T-helper 22 cell (primary cell): ENCODE results near the gene FMNL2.
"Not testable (repeated sequence)": the region's sequence is repeated elsewhere in the genome, so short reads cannot be mapped to it uniquely, and the experiment has no call there.

Source experiments
- DNase-seq: peaks from one replicate; pipeline ENCODE4 v3.0.0-alpha.2; 2020; ENCODE audit warnings: low read depth

Gene FMNL2

DNA sequence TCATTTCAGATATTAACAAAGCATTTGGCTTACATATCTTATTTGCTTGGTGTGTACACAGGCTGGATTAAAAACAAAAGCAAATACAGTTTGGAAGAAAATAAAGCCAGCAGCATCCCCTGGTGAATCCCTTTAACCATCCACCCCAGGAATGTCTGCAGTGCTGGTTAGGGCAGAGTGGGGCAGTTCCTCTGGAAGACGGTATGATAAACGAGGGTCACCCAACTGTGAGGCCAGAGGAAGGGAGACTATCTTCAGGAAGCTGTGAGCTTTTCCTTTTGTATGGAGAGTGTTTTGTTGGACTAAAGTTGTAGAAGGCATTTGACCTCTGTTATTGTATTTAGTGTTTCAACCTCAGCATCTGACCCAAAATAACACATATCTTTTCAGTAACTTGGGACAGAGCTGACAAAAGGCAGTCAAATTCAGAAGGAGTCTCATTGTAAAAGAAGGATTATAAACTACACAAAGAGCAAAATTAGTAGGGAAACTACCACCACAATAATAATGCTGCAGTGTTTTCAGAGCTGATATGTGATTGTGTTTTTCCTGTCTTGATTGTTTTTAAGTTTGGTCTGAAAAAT is 159.1 kb downstream of the FMNL2 start:
- no peak for DNase-seq

DNA sequence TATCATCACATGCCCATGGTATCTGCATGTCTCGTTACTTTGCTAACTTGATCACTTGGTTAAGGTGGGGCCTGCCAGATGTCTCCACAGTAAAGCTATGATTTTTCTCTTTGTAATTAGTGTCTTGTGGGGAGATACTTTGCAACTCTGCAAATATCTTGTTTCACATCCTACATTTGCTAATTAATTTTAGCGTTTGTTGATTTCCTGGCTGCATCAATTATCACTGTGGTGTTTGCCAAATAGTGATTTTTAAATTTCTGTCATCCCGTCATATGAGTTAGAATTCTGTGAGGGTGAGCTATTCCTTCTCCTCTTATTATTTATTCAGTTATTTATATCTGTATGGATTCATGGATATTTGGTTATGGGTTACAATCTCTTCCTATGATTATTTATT is 161.4 kb downstream of the FMNL2 start:
- DNase-seq, result no peak

DNA sequence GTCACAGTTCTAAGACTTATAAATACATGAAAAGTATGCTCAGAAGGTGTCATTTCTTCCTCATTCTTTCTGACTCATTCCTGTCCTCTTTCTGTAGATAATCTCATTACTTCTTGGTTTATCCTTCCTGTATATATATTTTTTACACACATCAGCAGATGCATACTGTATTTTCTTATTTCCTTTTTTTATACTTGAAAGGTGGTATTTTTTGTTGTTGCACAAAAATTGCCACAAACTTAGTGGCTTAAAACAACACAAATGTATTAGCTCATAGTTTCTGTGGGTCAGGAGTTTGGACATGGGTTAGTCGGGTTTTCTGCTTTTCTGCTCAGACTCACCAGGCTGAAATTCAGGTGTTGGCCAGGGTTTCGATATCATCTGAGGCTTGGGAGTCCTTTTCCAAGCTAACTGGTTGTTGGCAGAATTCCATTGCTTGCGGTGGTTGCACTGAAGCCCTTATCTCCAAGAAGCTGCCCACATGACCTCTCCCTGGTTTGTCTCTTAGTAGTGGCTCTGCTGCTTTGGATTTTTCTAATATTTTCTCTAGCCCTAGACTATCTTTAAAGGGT is 162.6 kb downstream of the FMNL2 start:
- DNase-seq, result no peak

DNA sequence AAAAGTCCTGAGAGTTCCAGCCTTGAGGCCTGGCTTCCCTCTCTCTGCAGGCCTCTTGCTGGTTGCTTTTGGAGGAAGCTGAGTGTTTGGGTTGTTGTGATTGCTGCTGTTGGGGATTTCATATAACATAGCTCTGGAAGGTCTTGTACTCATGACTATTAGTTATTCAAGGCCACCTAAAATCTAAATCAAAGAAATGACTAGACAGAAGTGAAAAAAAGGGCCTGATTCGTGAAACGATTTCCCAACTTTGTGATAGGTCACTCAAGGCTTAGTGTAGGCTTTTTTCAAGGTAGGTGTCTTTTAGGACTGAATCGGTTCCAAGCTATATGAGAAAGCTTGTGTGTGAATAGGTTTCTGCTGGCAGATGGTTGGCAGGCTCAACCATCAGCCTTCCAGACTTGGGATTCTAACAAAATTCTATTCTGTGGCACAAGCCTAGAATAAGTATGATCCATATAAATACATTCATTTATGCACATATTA is 164.4 kb downstream of the FMNL2 start:
- no peak for DNase-seq

DNA sequence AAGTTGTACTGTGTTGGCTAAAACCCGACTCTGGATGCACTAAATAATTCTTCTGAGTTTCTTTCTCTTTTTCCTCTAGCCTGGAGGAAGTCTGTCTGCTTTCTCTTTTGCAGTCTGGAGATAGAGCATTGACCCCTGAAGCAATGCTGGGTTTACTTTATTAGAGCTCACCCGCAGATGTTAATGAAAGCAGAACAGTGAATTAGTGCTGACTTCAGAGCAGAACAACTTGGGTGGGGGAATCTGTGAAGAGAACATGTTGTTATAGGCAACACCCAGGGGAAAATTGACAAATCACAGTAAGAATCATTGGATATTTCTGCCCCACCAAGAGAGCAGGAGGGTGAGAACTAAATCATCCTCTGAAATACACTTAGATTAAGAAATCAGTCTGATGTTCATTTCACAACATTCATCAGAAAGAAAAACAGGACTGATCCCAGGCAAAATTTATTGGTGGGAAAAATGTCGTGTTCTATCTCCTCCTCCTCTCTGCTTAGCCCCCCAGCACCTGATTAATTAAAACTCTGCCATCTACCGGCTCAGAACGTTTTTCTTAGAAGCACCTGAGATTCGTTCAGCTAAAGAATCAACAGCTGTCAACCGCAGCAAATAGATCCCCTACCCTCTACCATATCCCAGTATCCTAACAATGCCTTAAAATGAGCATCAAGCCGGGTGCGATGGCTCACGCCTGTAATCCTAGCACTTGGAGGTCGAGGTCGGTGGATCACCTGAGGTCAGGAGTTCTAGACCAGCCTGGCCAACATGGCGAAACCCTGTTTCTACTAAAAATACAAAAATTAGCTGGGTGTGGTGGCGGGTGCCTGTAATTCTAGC is 165.1 kb downstream of the FMNL2 start:
- DNase-seq, result no peak

DNA sequence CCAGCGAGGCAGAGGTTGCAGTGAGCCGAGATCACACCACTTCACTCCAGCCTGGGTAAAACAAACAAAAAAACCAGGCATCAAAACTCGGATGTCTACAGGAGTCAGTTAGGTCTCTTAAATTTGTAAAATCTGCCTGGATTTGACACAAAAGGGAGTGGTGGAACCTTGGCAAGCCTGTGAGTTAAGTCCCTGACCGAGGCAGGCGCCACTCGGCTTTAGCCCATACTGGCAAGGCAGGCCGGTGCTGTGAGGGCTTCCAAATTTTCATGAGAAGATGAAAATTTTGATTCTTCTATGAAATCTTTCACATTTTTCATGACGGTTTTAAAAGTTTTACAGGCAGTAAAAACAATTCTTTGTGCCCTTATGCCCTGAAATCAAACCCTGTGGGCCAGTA is 165.8 kb downstream of the FMNL2 start:
- DNase-seq, result no peak

DNA sequence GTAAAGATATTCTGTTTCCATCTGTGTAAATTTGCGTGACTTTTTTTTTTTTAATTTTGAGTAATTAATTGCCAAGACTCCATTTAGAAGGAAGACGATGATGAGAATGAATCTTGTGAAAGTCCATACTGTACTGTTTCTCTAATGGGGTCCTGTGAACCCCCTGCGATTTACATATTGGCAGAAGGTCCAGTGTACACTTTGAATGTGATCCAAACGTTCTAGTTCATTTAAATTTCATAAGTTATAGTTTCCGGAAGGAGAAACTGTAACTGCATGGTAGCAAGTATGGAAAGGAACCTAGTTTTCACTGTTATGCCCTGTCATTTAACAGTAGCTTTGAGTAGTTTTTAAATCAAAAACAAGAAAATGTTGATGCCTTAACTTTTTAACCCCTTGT is 166.7 kb downstream of the FMNL2 start:
- DNase-seq, result no peak

DNA sequence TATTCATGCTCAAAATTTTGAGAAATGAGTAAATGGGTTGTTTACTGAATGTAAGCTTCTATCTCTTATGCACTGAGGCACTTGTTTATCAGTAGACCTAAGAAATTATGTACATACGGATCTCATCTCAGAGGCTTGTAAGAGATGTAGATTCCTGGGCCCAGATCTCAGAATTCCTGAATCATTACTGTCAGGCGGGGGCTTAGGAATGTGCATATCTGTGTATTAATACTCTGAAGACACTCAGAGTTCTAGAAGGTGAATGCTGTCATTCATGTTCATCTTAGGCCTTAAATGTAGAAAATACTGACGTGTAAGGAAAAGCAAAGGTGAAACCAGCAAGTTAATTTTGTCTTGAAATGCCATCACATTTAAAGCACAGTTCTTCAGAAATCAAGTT is 169.6 kb downstream of the FMNL2 start:
- no peak for DNase-seq

DNA sequence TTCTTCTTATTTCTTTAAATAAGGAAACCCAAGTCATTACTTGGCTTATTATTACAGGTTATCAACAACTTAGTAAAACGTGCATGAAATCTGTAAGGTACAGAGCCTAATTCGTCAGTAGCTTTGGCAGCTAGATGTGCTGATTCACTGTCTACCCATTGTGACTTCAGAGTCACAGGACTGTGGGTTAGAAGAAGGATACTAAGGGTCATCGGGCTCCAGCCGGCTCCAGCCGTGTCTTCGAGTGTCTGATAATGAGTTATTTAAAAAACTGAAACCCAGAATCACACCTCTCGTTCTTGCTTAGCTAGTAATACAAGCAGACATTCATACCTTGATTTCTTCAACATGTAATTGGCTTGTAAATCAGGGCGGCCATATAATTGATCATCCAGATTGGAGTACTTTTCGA is 170.5 kb downstream of the FMNL2 start:
- DNase-seq, result no peak

DNA sequence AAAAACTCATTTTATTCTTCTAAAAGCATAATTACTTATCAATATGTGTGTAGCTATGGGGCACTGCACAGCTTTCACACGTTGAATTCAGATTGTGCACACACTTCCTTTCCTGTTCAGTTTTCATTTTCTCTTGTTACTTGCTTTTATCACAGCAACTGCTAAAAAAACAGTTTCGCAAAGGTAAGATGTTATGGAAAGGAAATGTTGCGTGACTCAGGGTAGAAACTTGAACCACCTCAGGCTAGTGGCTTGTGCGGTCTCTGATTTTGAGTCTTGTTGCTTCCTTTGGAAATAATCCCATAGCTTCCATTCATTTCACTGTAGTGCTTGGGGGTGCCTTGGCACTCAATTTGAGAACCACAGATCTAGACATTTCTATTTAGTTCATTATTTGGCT is 171.9 kb downstream of the FMNL2 start:
- no peak for DNase-seq

DNA sequence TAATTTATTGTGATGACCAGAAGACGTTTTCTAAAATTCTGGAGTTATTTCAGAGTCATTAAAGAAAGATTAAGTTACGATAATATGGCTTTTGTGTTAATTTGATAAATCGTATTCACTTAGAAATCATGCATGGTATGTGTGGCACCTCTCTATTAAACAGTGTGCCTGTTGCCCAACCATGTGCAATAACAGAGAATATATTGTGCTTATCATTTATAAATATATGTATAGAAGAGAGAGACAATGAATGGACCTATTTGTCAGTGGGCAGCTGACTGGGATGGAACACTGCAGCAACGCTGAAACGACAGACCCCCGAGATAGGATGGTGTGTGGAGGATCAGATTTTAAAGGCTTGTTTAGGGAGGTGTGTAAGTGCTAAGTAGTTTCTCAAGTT is 172.9 kb downstream of the FMNL2 start:
- no peak for DNase-seq

DNA sequence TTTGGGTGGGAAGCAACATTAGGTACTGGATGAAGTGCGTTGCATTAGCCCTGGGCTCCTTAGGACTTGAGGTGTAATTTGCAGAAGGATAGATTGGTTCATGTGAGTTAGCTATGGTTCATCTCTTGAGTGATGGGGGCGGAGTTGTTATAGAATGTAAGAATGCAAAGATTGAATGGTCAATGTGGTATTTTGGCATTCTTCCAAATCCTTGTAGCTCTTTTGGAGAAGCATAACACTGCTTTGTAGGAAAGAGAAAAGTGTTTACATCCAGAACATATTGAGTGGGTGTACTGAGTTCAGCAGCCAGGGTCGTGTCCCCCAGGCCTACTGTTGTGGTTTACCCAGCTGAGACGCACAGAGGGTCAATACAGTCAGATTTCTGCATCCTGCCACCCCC is 173.5 kb downstream of the FMNL2 start:
- no peak for DNase-seq

DNA sequence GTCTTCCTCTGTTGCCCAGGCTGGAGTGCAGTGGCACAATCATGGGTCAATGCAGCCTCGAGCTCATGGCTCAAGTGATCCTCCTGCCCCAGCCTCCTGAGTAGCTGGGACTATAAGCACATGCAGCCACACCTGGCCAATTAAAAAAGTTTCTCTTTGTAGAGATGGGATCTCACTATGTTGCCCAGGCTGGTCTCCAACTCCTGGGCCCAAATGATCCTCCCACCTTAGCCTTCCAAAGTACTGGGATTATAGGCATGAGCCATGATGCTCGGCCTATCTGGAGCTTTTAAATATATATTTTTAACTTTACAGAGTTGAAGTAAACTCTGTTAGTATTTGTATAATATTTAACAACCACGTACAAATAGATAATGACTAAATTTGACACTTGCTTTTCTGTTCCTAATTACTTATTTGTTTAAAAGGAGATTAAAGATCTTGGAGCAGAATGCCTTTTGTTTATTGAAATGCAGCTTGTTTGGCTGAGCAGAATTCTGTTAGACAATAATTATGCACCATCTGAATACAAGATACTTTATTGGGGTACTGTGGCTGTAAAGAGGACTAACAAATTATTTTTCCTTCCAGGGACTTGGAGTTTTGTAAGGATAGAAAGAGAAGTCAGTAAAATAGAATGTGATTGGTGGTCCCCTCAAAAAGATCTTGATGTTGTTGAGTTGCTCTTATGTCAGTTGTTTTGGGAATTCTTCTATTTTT is 175.0 kb downstream of the FMNL2 start:
- DNase-seq, result no peak

DNA sequence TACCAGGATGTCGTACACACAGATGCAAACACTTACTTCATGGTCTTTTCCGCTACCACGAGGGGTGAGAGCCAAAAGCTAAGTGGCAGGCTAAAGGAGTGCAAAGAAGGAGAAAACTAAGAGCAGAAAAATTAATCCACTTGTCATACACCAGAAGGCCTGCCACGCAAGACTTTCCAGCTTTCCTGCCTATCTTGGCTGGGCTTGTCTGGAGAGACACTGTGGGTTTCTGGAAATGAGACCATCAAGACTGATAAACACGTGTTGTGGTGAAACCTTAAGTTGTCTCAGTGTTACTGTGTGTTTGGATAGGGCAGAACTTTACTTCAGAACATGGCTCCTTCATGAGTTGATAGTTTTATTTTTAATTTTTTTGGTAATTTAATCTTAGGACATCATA is 175.6 kb downstream of the FMNL2 start:
- DNase-seq, result no peak

DNA sequence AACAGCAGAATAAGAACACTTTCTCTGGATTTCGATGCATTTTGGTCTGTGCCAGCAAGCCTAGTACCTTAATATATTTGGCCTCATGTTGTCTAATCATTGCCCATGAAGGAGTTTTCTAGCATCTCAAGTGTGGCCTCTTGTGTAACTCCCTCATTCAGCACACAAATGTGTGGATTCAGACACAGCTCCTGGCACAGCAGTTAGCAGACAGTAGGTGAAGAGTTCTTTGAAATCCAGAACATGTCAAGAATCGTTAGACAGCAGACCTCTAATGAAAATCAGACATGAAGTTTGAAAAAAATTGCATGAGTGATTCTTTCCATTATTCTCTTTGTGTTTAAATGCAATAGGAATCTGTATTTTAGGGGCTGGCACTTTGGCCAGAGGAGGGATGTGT is 177.0 kb downstream of the FMNL2 start:
- no peak for DNase-seq

DNA sequence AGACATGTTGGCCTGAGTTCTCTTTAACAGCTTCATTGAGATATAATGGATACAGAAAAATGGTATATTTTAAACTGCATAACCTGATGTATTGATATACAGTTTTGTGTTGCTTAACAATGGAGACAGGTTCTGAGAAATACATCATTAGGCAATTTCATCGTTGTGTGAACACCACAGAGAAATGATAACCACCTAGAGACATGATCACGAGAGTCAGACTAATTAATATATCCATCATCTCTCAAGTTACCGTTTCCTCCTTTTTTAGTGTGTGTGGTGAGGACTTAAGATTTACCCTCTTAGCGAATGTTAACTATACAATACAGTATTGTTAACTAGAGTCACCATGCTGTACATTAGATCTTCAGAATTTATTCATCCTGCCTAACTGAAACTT is 178.1 kb downstream of the FMNL2 start:
- DNase-seq, result no peak

DNA sequence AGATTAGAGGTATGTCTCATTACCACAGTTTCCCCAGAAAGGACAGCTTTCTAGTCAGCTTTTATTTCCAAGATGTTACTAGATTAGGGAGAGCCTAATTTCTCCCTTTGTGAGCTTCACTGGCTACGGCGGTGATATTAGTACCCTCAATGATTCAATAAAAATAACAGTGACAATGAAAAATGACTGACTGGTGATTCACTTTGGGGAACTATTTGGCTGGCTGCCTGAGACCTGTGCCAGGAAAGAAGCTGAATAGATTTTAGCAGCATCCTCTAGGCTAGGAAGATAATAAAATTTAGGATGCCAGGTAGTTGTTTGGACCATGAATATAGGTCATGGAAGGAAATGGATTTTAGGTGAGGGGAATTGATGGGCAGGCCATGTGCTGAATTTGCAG is 178.7 kb downstream of the FMNL2 start:
- DNase-seq, result no peak

DNA sequence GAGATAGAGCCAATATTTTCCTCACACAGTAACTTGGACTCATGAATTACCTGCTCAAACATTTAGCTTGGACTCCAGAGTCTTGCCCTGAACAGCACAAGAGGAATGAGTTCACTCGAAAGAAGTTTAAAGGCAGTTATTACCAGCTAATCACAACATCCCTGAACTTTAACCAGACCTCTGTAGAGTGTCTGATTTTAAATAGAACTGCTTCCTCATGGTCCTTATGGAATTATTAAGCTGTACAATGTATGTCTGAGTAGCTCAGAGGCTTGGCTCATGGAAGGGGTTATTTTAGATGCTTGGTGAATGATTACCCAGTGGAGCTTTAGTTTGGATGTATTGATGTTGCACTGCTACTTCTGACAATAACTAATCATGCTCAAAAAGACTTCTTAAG is 183.1 kb downstream of the FMNL2 start:
- no peak for DNase-seq

DNA sequence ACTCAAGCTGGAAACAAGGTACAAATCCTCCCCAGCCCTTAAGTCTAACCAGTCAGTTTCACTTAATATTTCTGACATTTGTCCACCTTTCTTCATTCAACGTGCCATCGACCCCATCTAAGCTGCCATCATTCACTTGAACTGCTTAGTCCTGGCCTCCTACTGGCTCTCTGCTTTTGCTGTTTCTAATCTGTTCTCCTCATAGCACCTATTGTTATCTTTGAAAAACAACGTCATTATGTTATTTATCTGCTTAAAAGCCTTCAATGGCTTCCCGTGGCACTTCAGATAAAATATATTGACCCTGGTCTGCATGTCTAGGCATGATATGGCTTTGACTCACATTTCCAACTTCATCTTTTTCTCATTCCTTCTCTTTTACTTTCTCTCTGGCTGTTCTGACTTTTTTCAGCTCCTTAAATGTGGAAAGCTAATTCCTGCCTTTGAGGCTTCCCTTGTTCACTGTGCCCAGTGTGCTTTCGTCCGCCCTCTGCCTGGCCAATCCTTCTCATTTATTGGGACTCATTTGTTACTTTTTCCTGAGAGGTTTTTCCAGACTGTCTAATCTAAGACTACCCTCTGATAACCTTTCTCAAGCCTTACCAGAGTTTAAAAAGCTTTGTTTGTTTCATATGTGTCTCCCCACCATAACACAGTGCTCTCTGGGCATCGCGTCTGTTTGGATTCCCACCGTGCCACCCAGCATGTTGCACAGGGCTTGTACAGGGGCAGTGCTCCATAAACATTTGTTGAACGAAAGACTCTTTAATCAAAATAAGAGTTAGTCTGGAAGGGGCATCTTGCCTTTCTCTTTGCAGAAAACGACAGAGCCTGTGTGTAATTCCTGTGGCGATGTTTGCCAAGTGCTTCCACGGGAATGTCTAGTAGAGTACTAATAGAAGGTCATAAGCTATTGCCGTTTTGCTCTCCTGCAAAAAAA is 183.9 kb downstream of the FMNL2 start:
- no peak for DNase-seq

DNA sequence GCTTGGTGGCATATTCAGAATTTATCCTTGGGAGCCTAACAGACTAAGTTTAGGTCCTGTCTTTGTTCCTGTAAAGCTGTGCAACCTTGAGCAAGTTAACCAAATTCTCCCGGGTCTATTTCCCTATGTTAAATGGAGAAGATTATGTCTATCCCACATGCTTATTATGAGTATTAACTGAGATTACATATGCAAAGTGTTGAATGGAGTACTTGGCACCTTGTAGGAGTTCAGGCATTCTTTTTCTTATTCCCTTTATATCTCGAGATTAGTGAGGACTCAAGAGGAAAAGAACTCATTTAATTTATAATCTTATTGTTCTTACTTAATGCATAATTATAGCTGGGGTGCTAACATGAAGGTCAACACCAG is 184.6 kb downstream of the FMNL2 start:
- DNase-seq, result no peak

DNA sequence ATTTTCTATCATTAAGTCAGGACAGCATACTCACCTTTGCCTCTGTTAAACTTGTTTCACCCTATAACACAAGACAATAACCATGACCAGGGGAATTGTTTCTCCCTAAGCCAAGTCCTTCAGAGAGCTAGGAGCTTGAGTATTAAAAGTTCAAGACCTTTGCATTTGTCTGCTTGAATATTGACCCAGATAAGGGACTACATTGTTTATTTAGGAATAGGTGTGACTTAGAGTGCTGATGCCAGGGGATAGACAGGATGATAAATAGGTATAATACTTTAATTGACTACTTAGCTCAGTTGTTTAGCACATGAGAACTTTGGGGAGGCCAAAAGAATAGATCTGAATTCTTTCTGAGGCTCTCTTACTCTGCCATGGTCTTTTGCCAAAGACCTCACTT is 185.8 kb downstream of the FMNL2 start:
- no peak for DNase-seq

DNA sequence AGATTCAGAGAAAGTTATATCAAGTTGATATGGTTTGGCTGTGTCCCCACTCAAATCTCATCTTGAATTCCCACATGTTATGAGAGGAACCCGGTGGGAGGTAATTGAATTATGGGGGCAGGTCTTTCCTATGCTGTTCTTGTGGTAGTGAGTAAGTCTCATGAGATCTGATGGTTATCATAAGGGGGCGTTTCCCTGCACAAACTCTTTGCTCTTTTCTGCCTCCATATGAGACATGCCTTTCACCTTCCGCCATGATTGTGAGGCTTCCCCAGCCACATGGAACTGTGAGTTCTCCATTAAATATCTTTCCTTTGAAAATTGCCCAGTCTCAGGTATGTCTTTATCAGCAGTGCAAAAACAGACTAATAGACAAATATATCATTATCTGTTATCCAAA is 187.5 kb downstream of the FMNL2 start:
- DNase-seq, result not testable (repeated sequence)
